Subcutaneous adipose tissue (tissue), 4 donors: ENCODE data around the gene CD2AP. TPM values are rescaled to one million over a fixed set of nuclear protein-coding genes. Genes with fewer than 3 reads are reported as not detected.

Source experiments
- total RNA-seq, 4 donors: library from RNA; depleted of rRNA; stranded (reverse); fragments of >200 nt; gene quantifications; one replicate each; pipeline ENCODE4 v1.1.0, GENCODE V29; 2016
- TF ChIP-seq, protein P1 (sequence below): fragments of 450-650 bp; IDR thresholded peaks from one replicate; pipeline ENCODE4 v1.5.1; 2016; ENCODE audit warnings: low read depth, mild to moderate bottlenecking, control low read depth, antibody characterized with exemption, moderate library complexity

Gene CD2AP
- total RNA-seq, 4 donors from 2014 or later, result 22.2 to 30.8 (median 26.0) TPM

- TF ChIP-seq, protein P1, sequence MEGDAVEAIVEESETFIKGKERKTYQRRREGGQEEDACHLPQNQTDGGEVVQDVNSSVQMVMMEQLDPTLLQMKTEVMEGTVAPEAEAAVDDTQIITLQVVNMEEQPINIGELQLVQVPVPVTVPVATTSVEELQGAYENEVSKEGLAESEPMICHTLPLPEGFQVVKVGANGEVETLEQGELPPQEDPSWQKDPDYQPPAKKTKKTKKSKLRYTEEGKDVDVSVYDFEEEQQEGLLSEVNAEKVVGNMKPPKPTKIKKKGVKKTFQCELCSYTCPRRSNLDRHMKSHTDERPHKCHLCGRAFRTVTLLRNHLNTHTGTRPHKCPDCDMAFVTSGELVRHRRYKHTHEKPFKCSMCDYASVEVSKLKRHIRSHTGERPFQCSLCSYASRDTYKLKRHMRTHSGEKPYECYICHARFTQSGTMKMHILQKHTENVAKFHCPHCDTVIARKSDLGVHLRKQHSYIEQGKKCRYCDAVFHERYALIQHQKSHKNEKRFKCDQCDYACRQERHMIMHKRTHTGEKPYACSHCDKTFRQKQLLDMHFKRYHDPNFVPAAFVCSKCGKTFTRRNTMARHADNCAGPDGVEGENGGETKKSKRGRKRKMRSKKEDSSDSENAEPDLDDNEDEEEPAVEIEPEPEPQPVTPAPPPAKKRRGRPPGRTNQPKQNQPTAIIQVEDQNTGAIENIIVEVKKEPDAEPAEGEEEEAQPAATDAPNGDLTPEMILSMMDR, result no peak
Observed at GRCh38 chr6:47581591-47581990, 104.0 kb downstream of the CD2AP start.

DNA sequence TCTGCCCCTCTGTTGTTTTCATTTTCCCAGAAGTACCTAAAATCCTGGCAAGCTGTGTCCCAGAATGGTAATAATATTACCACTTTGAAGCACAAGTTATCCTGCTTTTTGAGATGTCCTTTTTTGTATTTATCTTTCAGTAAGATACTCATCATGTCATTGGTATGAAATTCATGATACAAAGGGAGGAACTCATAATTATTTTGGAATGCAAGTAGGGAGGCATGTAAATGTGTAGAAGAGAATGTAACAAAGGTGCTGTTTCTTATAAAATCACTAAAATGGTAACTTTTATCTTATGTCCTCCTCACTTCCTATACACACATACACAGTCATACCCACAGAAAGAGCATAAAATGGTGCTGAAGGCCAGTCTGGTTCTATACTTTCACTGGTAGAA, 109.9 kb downstream of the CD2AP start:
- TF ChIP-seq, protein P1, result no peak

- TF ChIP-seq, protein P1, result no peak
Observed at GRCh38 chr6:47592131-47592840, 114.7 kb downstream of the CD2AP start.

GRCh38 chr6:47593979-47594378, 116.4 kb downstream of the CD2AP start:
- TF ChIP-seq, protein P1, result no peak

GRCh38 chr6:47595785-47596184, 118.2 kb downstream of the CD2AP start:
- TF ChIP-seq, protein P1, result no peak

GRCh38 chr6:47598367-47598766, 120.8 kb downstream of the CD2AP start:
- TF ChIP-seq, protein P1, result no peak

DNA sequence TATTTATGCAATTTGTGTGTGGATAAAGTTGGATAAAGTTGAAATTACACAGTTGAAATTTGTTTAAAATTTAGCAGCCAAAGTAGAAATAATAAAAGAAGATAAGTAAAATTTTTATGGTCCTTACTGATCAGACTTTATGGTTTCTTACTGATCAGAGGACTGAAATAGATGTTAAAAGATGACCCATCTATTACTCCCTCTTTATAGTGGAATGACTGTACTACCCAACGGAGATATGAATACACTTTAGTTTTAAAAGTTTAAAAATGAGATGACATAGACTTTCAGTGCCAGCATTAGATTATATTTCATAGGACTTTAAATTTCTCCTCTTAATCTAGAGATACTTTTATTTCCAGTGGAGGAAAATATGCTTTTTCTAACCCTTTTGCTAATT, 121.9 kb downstream of the CD2AP start:
- TF ChIP-seq, protein P1, result no peak
